ENCODE measurements around the gene ZMIZ2. TPM values are rescaled to one million over a fixed set of nuclear protein-coding genes. Genes with fewer than 3 reads are reported as not detected.
"Not testable (repeated sequence)": the region's sequence is repeated elsewhere in the genome, so short reads cannot be mapped to it uniquely, and the experiment has no call there.

Gene ZMIZ2
- total RNA-seq, 2 donors from 2014 or later, result 85.6 to 98.2 TPM

DNA sequence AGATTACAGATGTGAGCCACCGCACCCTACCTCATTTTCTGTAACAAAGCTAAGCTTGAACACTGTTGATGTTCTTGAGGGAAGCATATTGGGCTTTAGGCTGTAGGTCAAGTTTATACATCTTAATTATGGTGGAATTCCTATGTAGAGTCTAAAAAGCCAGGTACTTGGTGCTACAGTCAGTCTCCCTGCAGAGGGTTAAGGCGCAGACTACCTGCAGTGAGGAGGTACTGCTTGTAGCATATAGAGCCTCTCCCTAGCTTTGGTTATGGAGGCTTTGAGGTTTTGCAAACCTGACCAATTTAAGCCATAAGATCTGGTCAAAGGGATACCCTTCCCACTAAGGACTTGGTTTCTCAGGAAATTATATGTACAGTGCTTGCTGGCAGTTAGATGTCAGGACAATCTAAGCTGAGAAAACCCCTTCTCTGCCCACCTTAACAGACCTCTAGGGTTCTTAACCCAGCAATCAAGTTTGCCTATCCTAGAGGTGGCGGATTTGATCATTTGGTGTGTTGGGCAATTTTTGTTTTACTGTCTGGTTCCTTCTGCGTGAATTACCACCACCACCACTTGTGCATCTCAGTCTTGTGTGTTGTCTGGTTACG is 53.9 kb downstream of the ZMIZ2 start:
- H3K4me3 Mint-ChIP-seq, result no peak overlapping the region
- peaks cover 11% of the 10 kb centered on the region for H3K4me1 Mint-ChIP-seq
- no peaks in the 10 kb centered on the region for H3K9me3 ChIP-seq (ENCODE audit: control insufficient read depth, low read length)
- WGBS, 2 experiments (ENCODE audit: insufficient coverage in 1 of 2, insufficient read length in 1 of 2), result 96 to 100% methylated on average over 2 to 5 of the region's 5 CpGs
- H3K27ac Mint-ChIP-seq, result peak overlapping the region; percentile 39
- no peaks in the 10 kb centered on the region for H3K27me3 ChIP-seq (ENCODE audit: control insufficient read depth, insufficient read depth, low read length, poor library complexity, severe bottlenecking)
- H3K27ac ChIP-seq (ENCODE audit: low read depth, low read length), result no peak overlapping the region
- DNase-seq, result no peak
- TF ChIP-seq, protein P1, sequence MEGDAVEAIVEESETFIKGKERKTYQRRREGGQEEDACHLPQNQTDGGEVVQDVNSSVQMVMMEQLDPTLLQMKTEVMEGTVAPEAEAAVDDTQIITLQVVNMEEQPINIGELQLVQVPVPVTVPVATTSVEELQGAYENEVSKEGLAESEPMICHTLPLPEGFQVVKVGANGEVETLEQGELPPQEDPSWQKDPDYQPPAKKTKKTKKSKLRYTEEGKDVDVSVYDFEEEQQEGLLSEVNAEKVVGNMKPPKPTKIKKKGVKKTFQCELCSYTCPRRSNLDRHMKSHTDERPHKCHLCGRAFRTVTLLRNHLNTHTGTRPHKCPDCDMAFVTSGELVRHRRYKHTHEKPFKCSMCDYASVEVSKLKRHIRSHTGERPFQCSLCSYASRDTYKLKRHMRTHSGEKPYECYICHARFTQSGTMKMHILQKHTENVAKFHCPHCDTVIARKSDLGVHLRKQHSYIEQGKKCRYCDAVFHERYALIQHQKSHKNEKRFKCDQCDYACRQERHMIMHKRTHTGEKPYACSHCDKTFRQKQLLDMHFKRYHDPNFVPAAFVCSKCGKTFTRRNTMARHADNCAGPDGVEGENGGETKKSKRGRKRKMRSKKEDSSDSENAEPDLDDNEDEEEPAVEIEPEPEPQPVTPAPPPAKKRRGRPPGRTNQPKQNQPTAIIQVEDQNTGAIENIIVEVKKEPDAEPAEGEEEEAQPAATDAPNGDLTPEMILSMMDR (conservative IDR thresholded peaks at IDR 0.05), result no peak
- peaks cover 3% of the 10 kb centered on the region for H3K4me1 ChIP-seq (ENCODE audit: control insufficient read depth, insufficient read depth, low read length)
- peaks cover 54% of the 10 kb centered on the region for H3K36me3 Mint-ChIP-seq (ENCODE audit: low read depth)
- no peaks in the 10 kb centered on the region for H3K9me3 Mint-ChIP-seq
- no peak overlapping the region for H3K4me3 ChIP-seq (ENCODE audit: low read length)
- H3K27me3 Mint-ChIP-seq (ENCODE audit: insufficient read depth), result no peaks in the 10 kb centered on the region
- H3K36me3 ChIP-seq (ENCODE audit: control insufficient read depth, insufficient read depth, low read length), result peaks cover 60% of the 10 kb centered on the region
- no peak overlapping the region for H3K9ac ChIP-seq (ENCODE audit: extremely low read depth, low read length, poor library complexity, severe bottlenecking)

DNA sequence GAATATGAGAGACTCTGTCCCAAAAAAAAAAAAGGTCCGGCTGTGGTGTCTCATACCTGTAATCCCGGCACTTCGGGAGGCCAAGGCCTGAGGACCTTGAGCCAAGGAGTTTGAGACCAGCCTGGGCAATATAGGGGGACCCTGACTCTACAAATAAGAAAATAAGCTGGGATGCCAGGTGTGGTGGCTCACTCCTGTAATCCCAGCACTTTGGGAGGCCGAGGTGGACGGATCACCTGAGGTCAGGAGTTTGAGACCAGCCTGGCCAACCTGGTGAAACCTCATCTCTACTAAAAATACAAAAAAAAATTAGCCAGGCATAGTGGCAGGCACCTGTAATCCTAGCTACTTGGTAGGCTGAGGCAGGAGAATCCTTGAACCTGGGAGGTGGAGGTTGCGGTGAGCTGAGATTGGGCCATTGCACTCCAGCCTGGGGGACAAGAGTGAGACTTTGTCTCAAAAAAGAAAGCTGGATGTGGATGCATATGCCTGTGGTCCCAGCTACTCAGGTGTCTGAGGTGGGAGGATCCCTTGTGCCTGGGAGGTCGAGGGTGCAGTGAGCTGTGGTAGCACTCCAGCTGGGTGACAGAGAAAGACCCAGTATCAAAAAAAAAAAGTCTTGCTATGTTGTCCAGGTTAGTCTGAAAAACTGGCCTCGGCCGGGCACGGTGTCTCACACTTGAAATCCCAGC is 55.3 kb downstream of the ZMIZ2 start:
- H3K4me1 Mint-ChIP-seq; H3K27ac Mint-ChIP-seq; H3K4me3 Mint-ChIP-seq; H3K9me3 Mint-ChIP-seq; H3K4me1 ChIP-seq (ENCODE audit: control insufficient read depth, insufficient read depth, low read length); H3K9ac ChIP-seq (ENCODE audit: extremely low read depth, low read length, poor library complexity, severe bottlenecking); DNase-seq; H3K27ac ChIP-seq (ENCODE audit: low read depth, low read length); H3K27me3 ChIP-seq (ENCODE audit: control insufficient read depth, insufficient read depth, low read length, poor library complexity, severe bottlenecking); H3K9me3 ChIP-seq (ENCODE audit: control insufficient read depth, low read length); H3K27me3 Mint-ChIP-seq (ENCODE audit: insufficient read depth); H3K4me3 ChIP-seq (ENCODE audit: low read length): not testable (repeated sequence)
- 95 to 98% methylated on average over 8 to 10 of the region's 10 CpGs for WGBS, 2 experiments (ENCODE audit: insufficient coverage in 1 of 2, insufficient read length in 1 of 2)
- peaks cover 43% of the 10 kb centered on the region for H3K36me3 Mint-ChIP-seq (ENCODE audit: low read depth)
- peaks cover 46% of the 10 kb centered on the region for H3K36me3 ChIP-seq (ENCODE audit: control insufficient read depth, insufficient read depth, low read length)

DNA sequence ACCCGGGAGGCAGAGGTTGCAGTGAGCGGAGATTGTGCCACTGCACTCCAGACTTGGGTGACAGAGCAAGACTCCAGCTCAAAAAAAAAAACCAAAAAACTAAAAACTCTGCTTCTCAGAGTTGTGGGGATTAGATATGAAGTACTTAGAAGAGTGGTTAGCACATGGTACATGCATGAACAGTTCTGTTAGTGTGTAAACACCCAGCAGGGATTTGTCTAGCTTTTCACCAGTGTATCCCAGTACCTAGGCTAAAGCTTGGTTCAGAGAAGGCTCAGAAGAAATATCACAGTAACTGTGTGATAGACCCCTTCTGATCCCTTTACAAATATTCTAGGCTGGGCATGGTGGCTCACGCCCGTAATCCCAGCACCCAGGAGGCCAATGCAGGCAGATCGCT is 57.3 kb downstream of the ZMIZ2 start:
- H3K4me1 ChIP-seq (ENCODE audit: control insufficient read depth, insufficient read depth, low read length), result no peaks in the 10 kb centered on the region
- H3K4me3 Mint-ChIP-seq, result no peak overlapping the region
- TF ChIP-seq, protein P1 (conservative IDR thresholded peaks at IDR 0.05), result no peak

More for the DNA sequence above, 57.3 kb downstream of the ZMIZ2 start:
- Histone ChIP-seq H3K27ac (ENCODE audit: low read depth, low read length) (no peak overlapping the region), H3K9me3 (ENCODE audit: control insufficient read depth, low read length) (no peaks in the 10 kb centered on the region), H3K36me3 (ENCODE audit: control insufficient read depth, insufficient read depth, low read length) (peaks cover 26% of the 10 kb centered on the region), H3K27me3 (ENCODE audit: control insufficient read depth, insufficient read depth, low read length, poor library complexity, severe bottlenecking) (no peaks in the 10 kb centered on the region), H3K4me3 (ENCODE audit: low read length) (no peak overlapping the region), H3K9ac (ENCODE audit: extremely low read depth, low read length, poor library complexity, severe bottlenecking) (no peak overlapping the region)
- no peaks in the 10 kb centered on the region for H3K4me1 Mint-ChIP-seq
- H3K36me3 Mint-ChIP-seq (ENCODE audit: low read depth), result peaks cover 25% of the 10 kb centered on the region
- no peaks in the 10 kb centered on the region for H3K27me3 Mint-ChIP-seq (ENCODE audit: insufficient read depth)
- WGBS, 2 experiments (ENCODE audit: insufficient coverage in 1 of 2, insufficient read length in 1 of 2), result 94 to 95% methylated on average over 5 of the region's 5 CpGs
- H3K9me3 Mint-ChIP-seq, result no peaks in the 10 kb centered on the region
- no peak for DNase-seq
- H3K27ac Mint-ChIP-seq, result no peak overlapping the region
